ENCODE results near the gene ULK1.
"Not testable (repeated sequence)": the region's sequence is repeated elsewhere in the genome, so short reads cannot be mapped to it uniquely, and the experiment has no call there.

The ULK1 gene

DNA sequence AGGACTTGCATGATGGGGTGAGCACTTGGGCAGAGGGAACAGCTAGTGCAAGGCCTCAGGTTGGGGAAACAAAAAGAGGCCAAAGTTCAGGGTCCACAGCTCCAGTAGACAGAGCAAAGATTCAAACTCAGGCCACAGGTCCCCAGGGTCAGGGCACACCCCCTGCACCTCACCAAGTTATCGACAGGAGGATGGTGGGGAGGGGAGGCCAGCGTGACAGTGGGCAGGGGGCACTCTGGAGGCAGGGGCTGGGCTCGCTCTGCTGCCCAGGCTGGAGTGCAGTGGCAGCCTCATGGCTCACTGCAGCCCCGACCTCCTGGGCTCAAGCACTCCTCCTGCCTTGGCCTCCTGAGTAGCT lies 32.4 kb upstream of the ULK1 start:
- DNase-seq (ENCODE audit: low spot score), result no peak

DNA sequence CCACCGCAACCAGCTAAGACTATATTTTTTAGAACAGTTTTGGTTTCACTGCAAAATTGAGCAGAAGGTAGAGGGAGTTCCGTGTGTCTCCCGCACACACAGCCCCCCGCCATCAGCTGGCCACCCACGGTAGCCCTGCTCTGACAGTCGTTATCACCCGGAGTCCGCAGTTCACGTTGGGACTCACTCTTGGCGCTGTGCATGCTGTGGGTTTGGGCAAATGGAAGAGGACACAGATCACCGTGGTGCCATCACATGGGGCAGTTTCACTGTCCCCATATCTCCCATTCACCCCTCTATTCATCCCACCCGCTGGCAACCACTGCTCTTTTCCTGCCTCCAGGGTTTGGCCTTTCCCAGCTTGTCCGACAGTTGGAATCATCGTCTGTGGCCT lies 31.8 kb upstream of the ULK1 start:
- DNase-seq (ENCODE audit: low spot score), result no peak

- no peak for DNase-seq (ENCODE audit: low spot score)
These were observed 31.3 kb upstream of the ULK1 start for GRCh38 chr12:131862994-131863710.

DNA sequence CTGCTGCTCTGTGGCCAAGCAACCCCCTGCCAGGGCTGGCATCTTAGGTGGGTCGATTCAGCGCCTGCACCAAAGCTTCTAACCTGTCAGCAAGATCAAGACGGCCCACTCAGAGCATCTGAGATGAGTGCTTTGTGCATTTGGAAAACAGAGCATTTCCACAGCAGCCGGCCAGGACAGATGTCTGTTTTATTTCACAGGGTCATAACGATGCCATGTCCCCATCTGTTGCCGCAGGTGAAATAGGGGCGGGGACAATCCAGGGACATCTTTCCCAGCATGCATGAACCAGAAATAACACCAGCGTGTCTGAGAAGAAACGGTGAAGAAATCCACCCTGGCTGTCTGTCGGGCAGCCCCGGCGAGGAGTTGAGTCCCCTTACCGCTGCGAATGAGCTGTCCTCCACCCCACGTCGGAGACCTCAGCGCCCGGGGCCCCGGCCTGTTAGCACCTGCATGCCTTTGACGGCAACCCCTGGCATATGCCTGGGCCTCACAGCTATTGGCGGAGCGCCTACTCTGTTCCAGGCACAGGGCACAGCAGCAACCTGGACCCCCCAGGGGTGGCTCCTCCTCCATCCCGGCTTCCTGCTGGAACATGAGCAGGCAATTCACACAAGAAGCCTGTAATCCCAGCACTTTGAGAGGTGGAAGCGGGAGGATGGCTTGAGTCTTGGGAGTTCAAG lies 30.6 kb upstream of the ULK1 start:
- no peak for DNase-seq (ENCODE audit: low spot score)

- no peak for DNase-seq (ENCODE audit: low spot score)
These were observed 30.0 kb upstream of the ULK1 start for GRCh38 chr12:131864469-131864868.

GRCh38 chr12:131865180-131865875 lies 29.1 kb upstream of the ULK1 start:
- DNase-seq (ENCODE audit: low spot score), result no peak

- DNase-seq (ENCODE audit: low spot score), result no peak
These were observed 27.0 kb upstream of the ULK1 start for GRCh38 chr12:131867471-131867870.

DNA sequence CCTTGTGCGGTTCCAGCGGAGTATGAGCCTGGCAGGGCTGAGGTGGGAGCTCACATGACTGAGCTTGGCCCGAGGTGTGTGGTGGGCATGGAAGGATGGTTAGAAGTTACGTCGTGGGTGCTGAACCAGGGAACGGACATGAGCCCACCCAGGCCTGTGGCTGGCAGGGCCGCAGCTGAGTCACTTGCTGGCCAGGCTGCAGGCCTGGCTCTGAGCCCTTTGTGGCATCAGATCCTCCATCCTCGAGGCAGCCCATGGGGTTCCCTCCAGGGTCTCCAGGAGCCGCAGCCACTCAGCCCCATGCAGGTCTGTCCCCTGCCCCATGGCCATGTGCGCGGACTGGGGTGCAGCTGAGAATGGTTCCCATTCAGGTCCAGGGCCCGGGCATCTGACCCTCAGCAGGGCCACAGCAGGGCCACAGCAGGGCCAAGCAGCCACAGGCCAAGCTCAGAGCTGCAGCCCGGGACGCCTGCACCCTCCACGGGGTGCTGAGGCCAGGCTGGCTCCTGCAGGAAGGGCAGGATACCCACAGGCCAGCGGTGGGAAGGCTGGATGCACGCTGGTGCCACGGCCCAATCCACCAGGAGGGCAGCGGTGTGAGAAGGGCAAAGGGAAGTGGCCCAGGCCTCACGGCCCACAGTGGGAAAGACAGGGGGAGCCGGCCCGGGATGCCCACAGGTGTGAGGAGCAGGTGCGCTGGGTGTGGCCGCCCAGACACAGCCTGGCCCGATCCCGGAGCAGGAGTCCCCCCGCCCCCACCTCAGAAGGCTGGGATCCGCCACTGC lies 26.3 kb upstream of the ULK1 start:
- DNase-seq (ENCODE audit: low spot score), result no peak

DNA sequence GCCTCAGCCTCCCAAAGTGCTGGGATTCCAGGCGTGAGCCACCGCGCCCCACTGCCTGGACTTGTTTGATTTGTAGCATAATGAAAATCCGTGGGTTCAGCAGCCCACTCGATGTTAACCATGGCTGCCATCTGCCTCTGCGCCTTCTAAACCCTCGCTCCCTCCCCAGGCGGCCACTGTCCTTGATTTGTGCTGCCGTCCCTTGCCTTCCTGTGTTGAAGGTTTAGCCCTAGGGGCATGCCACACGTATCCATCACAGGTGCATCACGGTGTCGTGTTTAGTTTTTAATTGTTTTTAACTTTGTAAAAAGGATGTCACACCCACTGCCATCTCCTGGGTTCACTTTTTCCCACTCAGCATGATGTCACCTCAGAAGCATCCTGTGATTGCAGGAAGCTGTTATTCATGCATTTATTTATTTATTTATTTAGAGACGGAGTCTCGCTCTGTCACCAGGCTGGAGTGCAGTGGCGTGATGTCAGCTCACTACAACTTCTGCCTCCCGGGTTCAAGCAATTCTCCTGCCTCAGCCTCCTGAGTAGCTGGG lies 24.5 kb upstream of the ULK1 start:
- no peak for DNase-seq (ENCODE audit: low spot score)

DNA sequence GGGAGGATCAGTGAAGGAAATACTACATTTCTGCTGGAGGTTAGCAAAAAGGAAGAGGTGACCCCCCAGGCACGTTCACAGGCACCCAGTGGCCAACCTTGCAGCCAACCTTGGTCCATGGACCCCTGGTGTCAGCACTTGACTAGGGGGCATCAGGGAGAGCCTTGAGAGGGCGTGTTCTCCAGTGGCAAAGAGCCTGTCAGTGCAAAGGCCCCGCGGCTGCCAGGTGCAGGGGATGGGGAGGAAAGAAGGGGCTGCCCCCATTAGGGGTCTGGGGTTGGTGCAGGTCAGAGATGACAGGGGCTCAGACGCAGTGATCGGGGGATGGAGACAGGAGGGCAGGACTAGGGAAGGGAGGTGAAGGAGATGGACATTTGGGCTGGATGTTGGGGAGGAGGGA lies 22.7 kb upstream of the ULK1 start:
- no peak for DNase-seq (ENCODE audit: low spot score)

- DNase-seq (ENCODE audit: low spot score), result no peak
These were observed 22.0 kb upstream of the ULK1 start for GRCh38 chr12:131872154-131873051.

- DNase-seq (ENCODE audit: low spot score), result no peak
These were observed 21.1 kb upstream of the ULK1 start for GRCh38 chr12:131873293-131873692.

DNA sequence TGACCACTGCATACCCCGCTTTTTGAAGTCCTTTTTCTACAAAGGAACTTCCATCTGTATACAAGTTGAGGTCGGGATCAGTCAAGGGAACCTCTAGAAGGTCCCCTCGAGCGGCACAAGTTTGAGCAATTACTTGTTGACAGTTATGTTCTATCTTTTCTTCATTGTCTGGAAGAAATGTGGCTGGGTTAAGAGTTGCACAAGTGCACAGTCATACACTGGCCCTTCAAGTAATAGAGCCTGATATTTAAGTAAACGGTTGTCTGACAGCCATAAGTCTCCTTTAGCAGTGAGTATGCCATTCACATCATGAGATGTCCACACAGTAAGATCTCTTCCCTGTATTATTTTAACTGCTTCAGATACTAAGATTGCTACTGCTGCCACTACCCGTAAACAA lies 19.4 kb upstream of the ULK1 start:
- DNase-seq (ENCODE audit: low spot score), result not testable (repeated sequence)

DNA sequence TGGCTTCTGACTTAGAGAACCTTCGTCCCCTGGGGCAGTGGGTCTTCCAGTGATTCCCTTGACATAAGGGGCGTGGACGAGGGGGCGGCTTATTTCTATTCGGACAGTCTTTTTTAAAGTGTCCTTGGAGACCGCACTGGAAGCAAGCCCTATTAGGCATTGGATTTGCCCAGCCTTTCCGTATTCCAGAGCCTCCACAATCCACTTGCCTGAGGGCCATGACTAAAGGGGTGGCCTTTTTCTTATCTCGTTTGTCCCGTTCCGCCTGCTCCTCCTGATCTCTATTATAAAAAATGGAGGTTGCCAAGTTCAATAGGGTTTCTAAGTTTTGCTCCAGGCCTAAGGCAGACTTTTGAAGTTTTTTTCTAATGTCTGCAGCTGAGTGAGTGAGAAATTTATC lies 17.2 kb upstream of the ULK1 start:
- DNase-seq (ENCODE audit: low spot score), result not testable (repeated sequence)

- not testable (repeated sequence) for DNase-seq (ENCODE audit: low spot score)
These were observed 16.0 kb upstream of the ULK1 start for GRCh38 chr12:131878436-131878835.

GRCh38 chr12:131882804-131883520 lies 11.5 kb upstream of the ULK1 start:
- DNase-seq (ENCODE audit: low spot score), result no peak

GRCh38 chr12:131883521-131883900 lies 10.9 kb upstream of the ULK1 start:
- no peak for DNase-seq (ENCODE audit: low spot score)

GRCh38 chr12:131885076-131885475 lies 9.3 kb upstream of the ULK1 start:
- not testable (repeated sequence) for DNase-seq (ENCODE audit: low spot score)

DNA sequence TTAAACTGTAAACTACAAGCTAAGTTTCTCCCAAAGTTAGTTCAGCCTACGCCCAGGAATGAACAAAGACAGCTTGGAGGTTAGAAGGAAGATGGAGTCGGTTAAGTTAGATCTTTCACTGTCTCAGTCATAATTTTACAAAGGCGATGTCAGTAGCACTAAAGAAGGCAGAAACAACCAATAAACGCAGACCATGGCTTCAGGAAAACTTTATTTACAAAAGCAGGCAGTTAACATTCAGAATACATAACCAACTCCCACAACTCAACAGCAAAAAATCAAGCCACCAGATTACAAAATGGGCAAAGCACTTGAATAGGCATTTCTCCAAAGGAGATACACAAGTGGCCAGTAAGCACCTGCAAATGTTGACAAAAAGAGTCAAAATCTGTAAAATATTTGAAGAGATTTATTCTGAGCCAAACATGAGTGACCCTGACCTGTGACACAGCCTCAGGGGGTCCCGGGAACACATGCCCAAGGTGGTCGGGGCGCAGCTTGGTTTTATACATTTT lies 8.8 kb upstream of the ULK1 start:
- no peak for DNase-seq (ENCODE audit: low spot score)

- not testable (repeated sequence) for DNase-seq (ENCODE audit: low spot score)
These were observed 2.7 kb upstream of the ULK1 start for GRCh38 chr12:131891722-131892121.
